ENCODE results near the gene HTR3D.
"Not testable (repeated sequence)": the region's sequence is repeated elsewhere in the genome, so short reads cannot be mapped to it uniquely, and the experiment has no call there.

HTR3D gene

GRCh38 chr3:184067573-184068055 lies 36.1 kb downstream of the HTR3D start:
- DNase-seq (ENCODE audit: low read depth in 1 of 2, low spot score in 1 of 2) = no peak

- DNase-seq (ENCODE audit: low read depth in 1 of 2, low spot score in 1 of 2) = no peak
These were observed 36.8 kb downstream of the HTR3D start for GRCh38 chr3:184068344-184068743.

DNA sequence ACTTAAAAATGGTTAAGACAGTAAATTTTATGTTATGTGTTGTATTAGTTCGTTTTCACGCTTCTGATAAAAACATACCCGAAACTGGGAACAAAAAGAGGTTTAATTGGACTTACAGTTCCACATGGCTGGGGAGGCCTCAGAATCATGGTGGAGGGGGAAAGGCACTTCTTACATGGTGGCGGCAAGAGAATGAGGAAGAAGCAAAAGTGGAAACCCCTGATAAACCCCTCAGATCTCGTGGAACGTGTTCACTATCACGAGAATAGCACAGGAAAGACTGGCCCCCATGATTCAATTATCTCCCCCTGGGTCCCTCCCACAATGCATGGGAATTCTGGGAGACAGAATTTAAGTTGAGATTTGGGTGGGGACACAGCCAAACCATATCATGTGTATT lies 39.6 kb downstream of the HTR3D start:
- DNase-seq (ENCODE audit: low read depth in 1 of 2, low spot score in 1 of 2) = not testable (repeated sequence)

GRCh38 chr3:184073621-184074020 lies 42.1 kb downstream of the HTR3D start:
- DNase-seq (ENCODE audit: low read depth in 1 of 2, low spot score in 1 of 2) = no peak

DNA sequence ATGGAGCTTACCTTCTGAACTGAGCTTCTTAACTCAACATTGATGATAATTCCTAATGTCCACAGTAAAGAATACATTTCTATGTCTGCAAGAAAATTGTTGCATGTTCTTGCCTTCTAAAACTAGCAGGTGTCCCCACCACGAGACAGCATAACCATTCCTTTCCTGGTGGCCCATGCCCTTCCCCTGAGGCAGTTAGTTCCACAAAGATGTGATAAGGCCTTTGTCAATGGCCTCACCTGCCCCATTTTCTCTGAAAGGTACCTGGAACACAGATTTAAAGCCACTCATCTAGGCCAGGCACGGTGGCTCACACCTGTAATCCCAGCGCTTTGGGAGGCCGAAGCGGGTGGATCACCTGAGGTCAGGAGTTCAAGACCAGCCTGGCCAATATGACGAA lies 44.4 kb downstream of the HTR3D start:
- no peak for DNase-seq (ENCODE audit: low read depth in 1 of 2, low spot score in 1 of 2)

DNA sequence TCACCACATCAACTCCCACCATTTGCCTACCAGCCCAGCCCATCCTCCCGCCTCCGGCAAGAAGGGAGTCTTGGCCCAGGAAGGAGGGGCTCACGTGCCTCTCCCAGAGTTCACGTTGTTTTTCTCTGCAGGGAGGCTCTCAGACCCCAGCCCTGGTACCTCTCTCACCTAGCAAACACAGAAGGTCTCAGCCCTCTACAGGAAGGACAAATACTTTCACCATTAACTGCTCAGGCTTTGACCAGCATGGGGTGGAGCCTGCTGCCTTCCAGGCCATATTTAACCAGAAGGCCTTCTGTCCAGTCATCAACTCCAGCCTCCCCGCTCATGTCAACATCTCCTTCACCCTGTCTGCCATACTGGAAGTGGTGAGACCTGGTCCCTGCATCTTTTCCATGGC lies 46.3 kb downstream of the HTR3D start:
- no peak for DNase-seq (ENCODE audit: low read depth in 1 of 2, low spot score in 1 of 2)

- no peak for DNase-seq (ENCODE audit: low read depth in 1 of 2, low spot score in 1 of 2)
These were observed 47.3 kb downstream of the HTR3D start for GRCh38 chr3:184078851-184079250.

DNA sequence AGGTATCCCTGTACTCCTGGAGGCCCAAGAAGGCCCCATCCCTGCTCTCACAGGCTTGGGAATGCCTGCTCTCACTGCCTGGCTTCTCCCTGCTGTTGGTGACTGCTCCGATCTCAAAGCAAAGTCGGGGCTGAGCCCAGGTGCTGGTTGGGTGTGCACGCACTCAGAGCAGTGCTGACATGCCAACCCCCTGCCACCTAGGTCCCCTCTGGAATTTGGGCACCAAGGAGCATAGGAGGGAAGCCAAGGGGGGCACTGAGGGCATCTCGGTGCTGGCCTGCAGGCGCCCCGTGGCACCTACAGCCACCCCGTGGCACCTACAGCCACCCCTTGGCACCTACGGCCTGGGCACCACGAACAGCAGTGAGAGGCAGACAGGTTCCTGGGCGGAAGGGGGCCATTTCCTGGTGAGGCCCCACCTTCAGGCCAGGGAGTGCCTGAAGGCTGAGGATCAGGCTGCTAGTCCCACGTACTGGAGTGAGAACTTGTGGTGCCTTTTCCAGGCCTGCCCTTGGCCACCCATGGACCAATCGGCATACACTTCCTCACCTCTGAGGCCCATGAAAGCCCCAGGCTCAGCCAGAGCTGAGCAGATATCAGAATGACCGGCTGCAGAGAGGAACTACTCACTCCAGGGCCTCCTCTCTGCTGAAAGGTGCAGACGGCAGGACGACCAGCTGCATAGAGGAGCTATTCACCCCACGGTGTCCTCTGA lies 49.7 kb downstream of the HTR3D start:
- DNase-seq (ENCODE audit: low read depth in 1 of 2, low spot score in 1 of 2) = no peak

DNA sequence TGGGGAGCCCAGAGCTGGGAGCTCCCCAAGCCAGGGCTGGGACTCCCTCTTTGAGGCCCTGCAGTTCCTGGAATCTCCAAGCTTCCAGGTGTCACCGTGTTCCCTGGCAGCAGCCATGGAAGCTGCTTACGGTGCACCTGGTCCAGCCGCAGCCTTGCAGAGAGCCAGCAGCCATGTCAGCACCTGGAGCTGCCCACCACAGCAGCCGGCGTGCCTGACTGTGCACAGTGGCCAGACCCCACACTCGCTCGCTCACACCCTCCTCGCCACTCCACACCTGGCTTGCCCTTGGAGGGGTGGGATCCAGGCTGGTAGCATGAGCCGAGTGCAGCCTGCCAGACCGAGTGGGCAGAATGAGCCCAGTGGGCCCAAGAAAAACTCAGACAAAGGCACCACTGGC lies 50.5 kb downstream of the HTR3D start:
- DNase-seq (ENCODE audit: low read depth in 1 of 2, low spot score in 1 of 2) = no peak

DNA sequence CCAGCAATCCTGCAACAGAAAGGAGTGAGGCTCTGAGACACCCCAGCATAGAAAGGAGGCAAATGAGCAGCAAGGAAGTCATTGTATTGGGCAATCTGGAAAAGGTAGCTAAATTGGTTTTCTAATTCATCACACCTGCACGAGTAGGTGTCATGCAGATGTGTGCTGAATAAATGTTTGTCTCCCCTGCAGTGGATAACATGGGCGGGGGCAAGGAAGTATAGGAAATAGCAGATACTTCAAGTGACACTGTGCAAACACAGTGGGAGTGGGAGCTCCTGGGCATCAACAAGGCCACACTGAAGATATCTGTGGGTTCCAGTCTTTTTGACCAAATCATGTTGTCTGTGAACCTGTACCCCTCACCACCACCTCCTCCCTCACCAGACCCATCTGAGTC lies 50.9 kb downstream of the HTR3D start:
- no peak for DNase-seq (ENCODE audit: low read depth in 1 of 2, low spot score in 1 of 2)

DNA sequence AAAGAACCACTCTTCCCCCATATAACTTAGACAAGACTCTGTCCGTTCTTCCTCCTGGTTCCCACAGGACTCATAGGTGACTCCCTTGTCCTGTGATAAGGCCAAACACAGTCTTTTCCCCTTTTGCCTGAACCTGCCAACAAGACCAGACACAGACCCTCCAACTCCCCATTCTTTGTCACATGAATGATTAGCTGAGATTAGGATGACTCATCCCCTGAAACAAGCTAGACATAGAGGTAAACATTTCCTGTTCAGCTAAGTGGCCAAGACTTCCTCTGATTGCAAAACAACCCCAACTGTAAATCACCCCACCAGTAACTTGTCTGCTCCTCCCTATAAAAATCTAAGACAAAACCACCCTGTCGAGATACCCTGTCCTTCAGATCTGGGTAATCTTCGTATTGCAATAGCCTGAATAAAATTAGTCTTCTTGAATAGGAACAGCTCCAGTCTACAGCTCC lies 53.9 kb downstream of the HTR3D start:
- no peak for DNase-seq (ENCODE audit: low read depth in 1 of 2, low spot score in 1 of 2)
